SK-N-SH (cell line): ENCODE measurements around the gene KCNA5. TPM values are rescaled to one million over a fixed set of nuclear protein-coding genes. Genes with fewer than 3 reads are reported as not detected.
A peak's percentile ranks its signal among the peaks of the same experiment; 100 is the strongest.

ENCODE experiments used
- CTCF ChIA-PET: fragments of 300-600, 350-600 bp; formaldehyde crosslinking; extraction: SDS; loops from one replicate; lab custom pipeline; 2021; lab: Yijun Ruan, JAX
- POLR2A ChIA-PET: fragments of 350-600 bp; sonication (Branson Sonifier 250); formaldehyde crosslinking; extraction: SDS; loops from one replicate; lab custom pipeline; 2020; ENCODE audit warnings: antibody characterized with exemption, inconsistent platforms; lab: Yijun Ruan, JAX
- DNase-seq: peaks from one replicate; pipeline ENCODE4 v3.0.0; 2012
- H2AFZ ChIP-seq: fragments of 200-600 bp; sonication (generic); 2 replicates; pipeline ENCODE4 v1.8.1; 2016; ENCODE audit warnings: antibody characterized with exemption, mild to moderate bottlenecking, low read depth
- H3F3A ChIP-seq: fragments of 200-600 bp; sonication (generic); replicated peaks from 2 replicates; pipeline ENCODE3; 2016; ENCODE audit warnings: antibody characterized with exemption, mild to moderate bottlenecking; ENCODE audit not compliant: insufficient read depth
- H3K27ac ChIP-seq, 2 experiments: fragments of 200-500 bp in 1 of 2; fragments of 200-600 bp in 1 of 2; sonication (Bioruptor generic) in 1 of 2; sonication (generic), shearing (Covaris generic) in 1 of 2; 2 replicates each; pipeline versions ENCODE4 v1.5.1 to v1.6.1; 2014 to 2016; ENCODE audit warnings: low read depth in 2 of 2, inconsistent platforms in 1 of 2, low read length in 1 of 2, mild to moderate bottlenecking in 1 of 2, mixed read lengths in 1 of 2
- H3K27me3 ChIP-seq: fragments of 200-600 bp; sonication (generic), shearing (Covaris generic); 2 replicates; pipeline ENCODE4 v1.6.1; 2016; ENCODE audit warnings: mixed run types; ENCODE audit not compliant: insufficient read depth
- H3K36me3 ChIP-seq, 2 experiments: fragments of 200-500 bp in 1 of 2; fragments of 200-600 bp in 1 of 2; sonication (Bioruptor generic) in 1 of 2; sonication (generic) in 1 of 2; replicated peaks in 1 of 2; 2 replicates each; pipeline versions ENCODE3 to v1.5.1; 2014 to 2016; ENCODE audit warnings: low read length in 1 of 2, mild to moderate bottlenecking in 1 of 2; ENCODE audit not compliant: insufficient read depth in 2 of 2, control insufficient read depth in 1 of 2
- H3K4me1 ChIP-seq, 2 experiments: fragments of 200-500 bp in 1 of 2; fragments of 200-600 bp in 1 of 2; sonication (Bioruptor generic) in 1 of 2; sonication (generic), shearing (Covaris generic) in 1 of 2; 2 replicates each; pipeline versions ENCODE4 v1.5.1 to v1.6.1; 2014 to 2016; ENCODE audit warnings: low read depth in 1 of 2, low read length in 1 of 2, mixed run types in 1 of 2; ENCODE audit not compliant: insufficient read depth in 2 of 2, control insufficient read depth in 1 of 2
- H3K4me2 ChIP-seq: fragments of 200-600 bp; sonication (generic), shearing (Covaris generic); 2 replicates; pipeline ENCODE4 v1.6.1; 2017; ENCODE audit warnings: mixed run types
- H3K4me3 ChIP-seq, 2 experiments: fragments of 200-500 bp in 1 of 2; fragments of 200-600 bp in 1 of 2; sonication (Bioruptor generic) in 1 of 2; sonication (generic), shearing (Covaris generic) in 1 of 2; 2 replicates each; pipeline versions ENCODE4 v1.5.1 to v1.8.1; 2014 to 2016; ENCODE audit warnings: low read depth in 2 of 2, inconsistent platforms in 1 of 2, low read length in 1 of 2, mild to moderate bottlenecking in 1 of 2, mixed read lengths in 1 of 2, moderate library complexity in 1 of 2
- H3K79me2 ChIP-seq: fragments of 200-600 bp; sonication (generic); 2 replicates; pipeline ENCODE4 v1.8.1; 2017; ENCODE audit warnings: mild to moderate bottlenecking; ENCODE audit not compliant: insufficient read depth
- H3K9ac ChIP-seq: fragments of 200-600 bp; sonication (generic); 2 replicates; pipeline ENCODE4 v1.6.1; 2017; ENCODE audit warnings: mixed run types
- H3K9me2 ChIP-seq: fragments of 200-600 bp; sonication (generic); 2 replicates; pipeline ENCODE4 v1.6.1; 2017; ENCODE audit warnings: mixed run types
- H3K9me3 ChIP-seq: fragments of 200-600 bp; sonication (generic); 2 replicates; pipeline ENCODE4 v1.6.1; 2017; ENCODE audit warnings: mixed run types, mild to moderate bottlenecking, moderate library complexity
- H4K20me1 ChIP-seq: fragments of 200-600 bp; sonication (generic); 2 replicates; pipeline ENCODE4 v1.6.1; 2017; ENCODE audit warnings: mild to moderate bottlenecking, mixed run types; ENCODE audit not compliant: insufficient read depth
- ELF1 ChIP-seq: IDR thresholded peaks from 2 replicates; pipeline ENCODE4 v1.4.0; 2012
- FOSL2 ChIP-seq: IDR thresholded peaks from 2 replicates; pipeline ENCODE4 v1.4.0; 2012; ENCODE audit warnings: low read depth, mild to moderate bottlenecking, moderate library complexity, borderline replicate concordance
- FOXM1 ChIP-seq: IDR thresholded peaks from 2 replicates; pipeline ENCODE4 v1.4.0; 2012; ENCODE audit warnings: low read depth, mild to moderate bottlenecking
- JUND ChIP-seq: IDR thresholded peaks from 2 replicates; pipeline ENCODE4 v1.4.0; 2012
- MEF2A ChIP-seq: IDR thresholded peaks from 2 replicates; pipeline ENCODE4 v1.4.0; 2012; ENCODE audit warnings: low read depth, borderline replicate concordance
- NFIC ChIP-seq: IDR thresholded peaks from 2 replicates; pipeline ENCODE4 v1.4.0; 2012; ENCODE audit warnings: borderline replicate concordance
- POLR2AphosphoS5 ChIP-seq: IDR thresholded peaks from 2 replicates; pipeline ENCODE4 v1.6.1; 2012; ENCODE audit warnings: low read depth, low read length
- RAD21 ChIP-seq: IDR thresholded peaks from 2 replicates; pipeline ENCODE4 v1.6.1; 2012; ENCODE audit warnings: mild to moderate bottlenecking, low read length
- RFX5 ChIP-seq: IDR thresholded peaks from 2 replicates; pipeline ENCODE4 v1.6.1; 2012; ENCODE audit warnings: mild to moderate bottlenecking, improper control_type of control experiment, low read length
- SMC3 ChIP-seq: IDR thresholded peaks from 2 replicates; pipeline ENCODE4 v1.6.1; 2012; ENCODE audit warnings: low read depth, low read length, improper control_type of control experiment
- TAF1 ChIP-seq: IDR thresholded peaks from 2 replicates; pipeline ENCODE4 v1.6.1; 2012; ENCODE audit warnings: low read depth, mild to moderate bottlenecking, low read length, moderate library complexity, borderline replicate concordance
- YY1 ChIP-seq: IDR thresholded peaks from 2 replicates; pipeline ENCODE4 v1.4.0; 2012; ENCODE audit warnings: low read depth, mild to moderate bottlenecking
- WGBS: methylation state at CpG from one replicate; pipeline ENCODE4 v1.1.6; 2017; ENCODE audit warnings: low lambda C conversion rate; 5-methylcytosine and 5-hydroxymethylcytosine counted together
- polyA plus RNA-seq, 3 experiments: library from polyadenylated mRNA; depleted of rRNA; stranded (reverse); fragments of >200 nt; gene quantifications; 2 replicates each; pipeline ENCODE4 v1.2.3, GENCODE V29; 2012
- TF ChIP-seq, protein P1 (sequence below): fragments of 150-350 bp; IDR thresholded peaks from 2 replicates; pipeline ENCODE4 v1.6.1; 2016; ENCODE audit warnings: mild to moderate bottlenecking, low read depth, low read length
- TF ChIP-seq, protein P2 (sequence below): IDR thresholded peaks from 2 replicates; pipeline ENCODE4 v1.4.0; 2012; ENCODE audit warnings: low read depth
- TF ChIP-seq, protein P3 (sequence below): fragments of 150-350 bp; IDR thresholded peaks from 2 replicates; pipeline ENCODE4 v1.6.1; 2017; ENCODE audit warnings: antibody characterized with exemption, low read length, low read depth, borderline replicate concordance
- TF ChIP-seq, protein P4 (sequence below): fragments of 200-600 bp; sonication (generic); IDR thresholded peaks from 2 replicates; pipeline ENCODE4 v1.6.1; 2017; ENCODE audit warnings: antibody characterized with exemption, mild to moderate bottlenecking, moderate library complexity

KCNA5 gene
- polyA plus RNA-seq, 1 of the 3 experiments (the other 2 are of a cell fraction) = not detected

DNA sequence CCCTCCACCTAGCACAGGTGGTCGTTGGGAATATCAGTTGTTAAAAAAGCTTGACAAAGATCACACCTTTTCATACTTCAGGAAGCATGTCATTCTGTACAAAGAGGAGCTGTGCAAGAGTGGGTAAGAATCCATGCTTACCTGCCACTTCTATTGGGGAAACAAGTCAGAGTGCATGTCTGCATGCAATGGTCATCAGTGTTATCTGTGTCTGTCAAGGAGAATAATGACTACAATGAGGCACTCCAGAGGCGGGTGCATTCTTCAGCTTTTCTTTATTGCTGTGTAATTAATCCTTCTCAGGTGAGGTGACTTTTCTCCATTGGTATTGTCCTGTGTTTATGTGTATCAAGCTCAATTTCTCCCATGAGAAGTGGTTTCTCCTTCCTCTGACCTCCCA, 24.4 kb downstream of the KCNA5 start:
- Histone ChIP-seq H3K36me3 (no peaks in the 10 kb centered on the region), H3K4me3 (0 out of 4 replicates have a peak overlapping the region, but pooled peaks of 1 of the 2 experiments have one; percentile 12), H2AFZ (no peak overlapping the region), H3K4me1 (no peaks in the 10 kb centered on the region), H3K9me3 (no peaks in the 10 kb centered on the region), H3K4me2 (no peak overlapping the region), H3K79me2 (no peaks in the 10 kb centered on the region), H3K9ac (no peak overlapping the region), H4K20me1 (no peaks in the 10 kb centered on the region), H3K27ac (no peak overlapping the region), H3K27me3 (peaks cover 87% of the 10 kb centered on the region), H3F3A (no peaks in the 10 kb centered on the region), H3K9me2 (no peaks in the 10 kb centered on the region)
- no peak for TF ChIP-seq TAF1
- no peak for TF ChIP-seq NFIC
- TF ChIP-seq FOXM1 = no peak
- no peak for TF ChIP-seq SMC3
- TF ChIP-seq JUND = no peak
- TF ChIP-seq, protein P1, sequence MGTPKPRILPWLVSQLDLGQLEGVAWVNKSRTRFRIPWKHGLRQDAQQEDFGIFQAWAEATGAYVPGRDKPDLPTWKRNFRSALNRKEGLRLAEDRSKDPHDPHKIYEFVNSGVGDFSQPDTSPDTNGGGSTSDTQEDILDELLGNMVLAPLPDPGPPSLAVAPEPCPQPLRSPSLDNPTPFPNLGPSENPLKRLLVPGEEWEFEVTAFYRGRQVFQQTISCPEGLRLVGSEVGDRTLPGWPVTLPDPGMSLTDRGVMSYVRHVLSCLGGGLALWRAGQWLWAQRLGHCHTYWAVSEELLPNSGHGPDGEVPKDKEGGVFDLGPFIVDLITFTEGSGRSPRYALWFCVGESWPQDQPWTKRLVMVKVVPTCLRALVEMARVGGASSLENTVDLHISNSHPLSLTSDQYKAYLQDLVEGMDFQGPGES = no peak
- TF ChIP-seq, protein P2, sequence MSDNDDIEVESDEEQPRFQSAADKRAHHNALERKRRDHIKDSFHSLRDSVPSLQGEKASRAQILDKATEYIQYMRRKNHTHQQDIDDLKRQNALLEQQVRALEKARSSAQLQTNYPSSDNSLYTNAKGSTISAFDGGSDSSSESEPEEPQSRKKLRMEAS = no peak
- TF ChIP-seq FOSL2 = no peak
- no peak for TF ChIP-seq RAD21
- TF ChIP-seq, protein P3, sequence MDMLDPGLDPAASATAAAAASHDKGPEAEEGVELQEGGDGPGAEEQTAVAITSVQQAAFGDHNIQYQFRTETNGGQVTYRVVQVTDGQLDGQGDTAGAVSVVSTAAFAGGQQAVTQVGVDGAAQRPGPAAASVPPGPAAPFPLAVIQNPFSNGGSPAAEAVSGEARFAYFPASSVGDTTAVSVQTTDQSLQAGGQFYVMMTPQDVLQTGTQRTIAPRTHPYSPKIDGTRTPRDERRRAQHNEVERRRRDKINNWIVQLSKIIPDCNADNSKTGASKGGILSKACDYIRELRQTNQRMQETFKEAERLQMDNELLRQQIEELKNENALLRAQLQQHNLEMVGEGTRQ = no peak
- TF ChIP-seq ELF1 = no peak
- ChIA-PET CTCF (interaction anchor here (11.4 kb wide), 1 partner anchor 16 kb away, joined by 82 read pairs; no protein-coding TSS in a partner anchor), POLR2A (no interaction called here)
- WGBS = 0% methylated on average over 2 of the region's 2 CpGs
- DNase-seq = no peak

DNA sequence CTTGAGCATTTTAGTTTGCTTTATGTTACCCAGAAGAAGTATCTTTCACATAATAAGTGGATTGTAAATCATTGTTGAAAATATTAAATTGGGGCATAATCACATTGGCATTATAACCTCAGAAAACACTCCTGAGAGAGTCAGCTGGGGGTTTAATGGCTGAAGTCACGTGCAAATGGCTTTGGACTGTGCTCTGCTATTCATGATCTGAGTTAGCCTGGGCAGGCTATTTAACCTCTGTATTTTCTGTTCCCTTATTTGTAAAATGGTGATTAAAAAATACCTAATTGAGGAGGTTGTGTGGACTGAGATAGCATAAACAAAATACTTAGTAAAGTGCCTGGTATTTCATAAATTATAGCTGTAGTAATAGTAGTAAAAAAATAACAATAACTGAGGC, 24.9 kb downstream of the KCNA5 start:
- Histone ChIP-seq H3K4me2 (no peak overlapping the region), H2AFZ (no peak overlapping the region), H4K20me1 (no peaks in the 10 kb centered on the region), H3K79me2 (no peaks in the 10 kb centered on the region), H3K27me3 (peaks cover 89% of the 10 kb centered on the region), H3K4me1 (no peaks in the 10 kb centered on the region), H3F3A (no peaks in the 10 kb centered on the region), H3K36me3 (no peaks in the 10 kb centered on the region)
- no peak for DNase-seq
- no peak for TF ChIP-seq MEF2A
- no peak for TF ChIP-seq RFX5
- no peak for TF ChIP-seq POLR2AphosphoS5
- TF ChIP-seq, protein P4, sequence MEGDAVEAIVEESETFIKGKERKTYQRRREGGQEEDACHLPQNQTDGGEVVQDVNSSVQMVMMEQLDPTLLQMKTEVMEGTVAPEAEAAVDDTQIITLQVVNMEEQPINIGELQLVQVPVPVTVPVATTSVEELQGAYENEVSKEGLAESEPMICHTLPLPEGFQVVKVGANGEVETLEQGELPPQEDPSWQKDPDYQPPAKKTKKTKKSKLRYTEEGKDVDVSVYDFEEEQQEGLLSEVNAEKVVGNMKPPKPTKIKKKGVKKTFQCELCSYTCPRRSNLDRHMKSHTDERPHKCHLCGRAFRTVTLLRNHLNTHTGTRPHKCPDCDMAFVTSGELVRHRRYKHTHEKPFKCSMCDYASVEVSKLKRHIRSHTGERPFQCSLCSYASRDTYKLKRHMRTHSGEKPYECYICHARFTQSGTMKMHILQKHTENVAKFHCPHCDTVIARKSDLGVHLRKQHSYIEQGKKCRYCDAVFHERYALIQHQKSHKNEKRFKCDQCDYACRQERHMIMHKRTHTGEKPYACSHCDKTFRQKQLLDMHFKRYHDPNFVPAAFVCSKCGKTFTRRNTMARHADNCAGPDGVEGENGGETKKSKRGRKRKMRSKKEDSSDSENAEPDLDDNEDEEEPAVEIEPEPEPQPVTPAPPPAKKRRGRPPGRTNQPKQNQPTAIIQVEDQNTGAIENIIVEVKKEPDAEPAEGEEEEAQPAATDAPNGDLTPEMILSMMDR = no peak
- TF ChIP-seq YY1 = no peak
- TF ChIP-seq, all 33 proteins: peak for 0
- no peaks in the 10 kb centered on the region for H3K9me2 ChIP-seq
- ChIA-PET POLR2A (no interaction called here), CTCF (interaction anchor here (11.4 kb wide), 1 partner anchor 15 kb away, joined by 82 read pairs; no protein-coding TSS in a partner anchor)
- 0% methylated on average over 1 of the region's 1 CpG for WGBS
- H3K9ac ChIP-seq = no peak overlapping the region
- H3K27ac ChIP-seq = no peak overlapping the region
- H3K4me3 ChIP-seq = no peak overlapping the region
- H3K9me3 ChIP-seq = no peaks in the 10 kb centered on the region
